B cell (primary cell): ENCODE results near the gene SMG9. TPM values are rescaled to one million over a fixed set of nuclear protein-coding genes. Genes with fewer than 3 reads are reported as not detected.
"Not testable (repeated sequence)": the region's sequence is repeated elsewhere in the genome, so short reads cannot be mapped to it uniquely, and the experiment has no call there.

ENCODE experiments used
- ATAC-seq: fragments of 200-7000 bp; cut with Tn5 transposase; one replicate; pipeline ENCODE4 v1.10.0; 2021; ENCODE audit warnings: low read depth, mild to moderate bottlenecking, moderate number of reproducible peaks, moderate library complexity
- CTCF ChIA-PET: fragments of 350-600 bp; sonication (Branson Sonifier 250); formaldehyde crosslinking; loops from one replicate; lab custom pipeline; 2021; ENCODE audit warnings: antibody characterized with exemption, inconsistent platforms; lab: Charles Lee
- POLR2A ChIA-PET: fragments of 350-600 bp; sonication (Branson Sonifier 250); formaldehyde crosslinking; loops from one replicate; lab custom pipeline; 2021; ENCODE audit warnings: antibody characterized with exemption; lab: Charles Lee
- DNase-seq: peaks from one replicate; pipeline ENCODE4 v3.0.0; 2013
- H2AFZ ChIP-seq: 2 replicates; pipeline ENCODE4 v1.6.1; 2012; ENCODE audit warnings: mild to moderate bottlenecking, low read depth, low read length; ENCODE audit not compliant: insufficient read depth, poor library complexity, severe bottlenecking
- H3K27ac ChIP-seq, 2 donors: 1 replicate in 1 of 2; 2 replicates in 1 of 2; pipeline ENCODE4 v1.5.1; 2012 to 2013; ENCODE audit warnings: low read length in 2 of 2, mild to moderate bottlenecking in 2 of 2, moderate library complexity in 1 of 2
- H3K27me3 ChIP-seq, 4 experiments: fragments of 200-600 bp in 1 of 4; sonication (generic) in 1 of 4; replicated peaks in 1 of 4; 1 replicate in 2 of 4; 2 replicates in 2 of 4; pipeline versions ENCODE4 v1.6.1 to v1.7.0; 2013 to 2016; ENCODE audit warnings: low read length in 3 of 4, mild to moderate bottlenecking in 2 of 4, mixed read lengths in 1 of 4, moderate library complexity in 1 of 4; ENCODE audit not compliant: insufficient read depth in 4 of 4, control insufficient read depth in 3 of 4; ENCODE audit errors: control extremely low read depth in 1 of 4
- H3K36me3 ChIP-seq, 2 experiments: replicated peaks in 1 of 2; 1 replicate in 1 of 2; 2 replicates in 1 of 2; pipeline versions ENCODE4 v1.6.1 to v1.7.1; 2013; ENCODE audit warnings: low read length in 1 of 2; ENCODE audit not compliant: insufficient read depth in 2 of 2, control insufficient read depth in 1 of 2; ENCODE audit errors: control extremely low read depth in 1 of 2, extremely low read depth in 1 of 2
- H3K4me1 ChIP-seq, 2 donors: fragments of 200-600 bp in 1 of 2; sonication (generic) in 1 of 2; 1 replicate in 1 of 2; 2 replicates in 1 of 2; pipeline versions ENCODE4 v1.5.1 to v1.6.1; 2013 to 2017; ENCODE audit warnings: low read length in 2 of 2; ENCODE audit not compliant: control insufficient read depth in 2 of 2, insufficient read depth in 2 of 2
- H3K4me2 ChIP-seq: replicated peaks from 2 replicates; pipeline ENCODE3; 2012; ENCODE audit warnings: mild to moderate bottlenecking, low read depth, low read length; ENCODE audit not compliant: poor library complexity, severe bottlenecking
- H3K4me3 ChIP-seq, 5 experiments: fragments of 200-600 bp in 1 of 5; sonication (generic) in 1 of 5; 1 replicate in 3 of 5; 2 replicates in 2 of 5; pipeline versions ENCODE4 v1.5.1 to v1.7.0; 2011 to 2016; ENCODE audit warnings: low read length in 4 of 5, mild to moderate bottlenecking in 4 of 5, low read depth in 2 of 5, control low read depth in 1 of 5, moderate library complexity in 1 of 5; ENCODE audit not compliant: insufficient read depth in 1 of 5; ENCODE audit errors: control extremely low read depth in 1 of 5, extremely low read depth in 1 of 5
- H3K79me2 ChIP-seq: fragments of 200-600 bp; sonication (generic); one replicate; pipeline ENCODE4 v1.6.0; 2016; ENCODE audit warnings: low read length; ENCODE audit not compliant: control insufficient read depth, insufficient read depth
- H3K9ac ChIP-seq: fragments of 200-600 bp; sonication (generic); 2 replicates; pipeline ENCODE4 v1.6.1; 2017; ENCODE audit warnings: mild to moderate bottlenecking, low read length, moderate library complexity
- H3K9me3 ChIP-seq, 3 donors: one replicate each; pipeline versions ENCODE4 v1.6.1 to v1.7.1; 2013; ENCODE audit warnings: low read length in 2 of 3; ENCODE audit not compliant: control insufficient read depth in 2 of 3, insufficient read depth in 1 of 3; ENCODE audit errors: control extremely low read depth in 1 of 3
- H4K20me1 ChIP-seq: 2 replicates; pipeline ENCODE4 v1.6.0; 2012; ENCODE audit warnings: mild to moderate bottlenecking, low read length; ENCODE audit not compliant: insufficient read depth, control insufficient read depth, poor library complexity, severe bottlenecking
- H3K27ac Mint-ChIP-seq: one replicate; pipeline ENCODE4 v1.8.0; 2021; ENCODE audit warnings: mixed read lengths
- H3K27me3 Mint-ChIP-seq: one replicate; pipeline ENCODE4 v1.8.0; 2021; ENCODE audit warnings: mixed read lengths
- H3K4me1 Mint-ChIP-seq: one replicate; pipeline ENCODE4 v1.8.0; 2021; ENCODE audit warnings: mixed read lengths
- H3K4me3 Mint-ChIP-seq: one replicate; pipeline ENCODE4 v1.8.0; 2021; ENCODE audit warnings: mixed read lengths
- H3K9me3 Mint-ChIP-seq: one replicate; pipeline ENCODE4 v1.8.0; 2022; ENCODE audit warnings: mixed read lengths; ENCODE audit not compliant: insufficient read depth
- EZH2 ChIP-seq: IDR thresholded peaks from 2 replicates; pipeline ENCODE4 v1.6.1; 2012; ENCODE audit warnings: borderline replicate concordance, low read depth, mild to moderate bottlenecking, moderate library complexity, low read length; ENCODE audit not compliant: insufficient read depth, poor library complexity, severe bottlenecking
- WGBS: methylation state at CpG from one replicate; pipeline ENCODE4 v1.1.5; 2013; ENCODE audit warnings: missing lambda C conversion rate; ENCODE audit not compliant: insufficient coverage; 5-methylcytosine and 5-hydroxymethylcytosine counted together
- intact Hi-C: fragments of 100-400 bp; cut with micrococcal nuclease; formaldehyde crosslinking; loops from one replicate; pipeline ENCODE4 v1.10.0; 2022
- polyA plus RNA-seq: library from polyadenylated mRNA; depleted of rRNA; stranded (reverse); fragments of >200 nt; gene quantifications from 2 replicates; pipeline ENCODE4 v1.2.3, GENCODE V29; 2012
- total RNA-seq, 2 donors: library from RNA; stranded (reverse); fragments of 120-200 nt in 1 of 2; gene quantifications; 1 replicate in 1 of 2; 2 replicates in 1 of 2; pipeline versions ENCODE4 v1.2.3 to v1.2.4, GENCODE V29; 2013 to 2022
- TF ChIP-seq, protein P1 (sequence below): fragments of 200-600 bp; IDR thresholded peaks from one replicate; pipeline ENCODE4 v1.8.0; 2022; ENCODE audit warnings: antibody characterized with exemption, mild to moderate bottlenecking

The SMG9 gene
- total and polyA plus RNA-seq, 2 donors (not counting 1 experiment from before 2014, with no cell fraction given): 33.9 to 87.5 TPM

DNA sequence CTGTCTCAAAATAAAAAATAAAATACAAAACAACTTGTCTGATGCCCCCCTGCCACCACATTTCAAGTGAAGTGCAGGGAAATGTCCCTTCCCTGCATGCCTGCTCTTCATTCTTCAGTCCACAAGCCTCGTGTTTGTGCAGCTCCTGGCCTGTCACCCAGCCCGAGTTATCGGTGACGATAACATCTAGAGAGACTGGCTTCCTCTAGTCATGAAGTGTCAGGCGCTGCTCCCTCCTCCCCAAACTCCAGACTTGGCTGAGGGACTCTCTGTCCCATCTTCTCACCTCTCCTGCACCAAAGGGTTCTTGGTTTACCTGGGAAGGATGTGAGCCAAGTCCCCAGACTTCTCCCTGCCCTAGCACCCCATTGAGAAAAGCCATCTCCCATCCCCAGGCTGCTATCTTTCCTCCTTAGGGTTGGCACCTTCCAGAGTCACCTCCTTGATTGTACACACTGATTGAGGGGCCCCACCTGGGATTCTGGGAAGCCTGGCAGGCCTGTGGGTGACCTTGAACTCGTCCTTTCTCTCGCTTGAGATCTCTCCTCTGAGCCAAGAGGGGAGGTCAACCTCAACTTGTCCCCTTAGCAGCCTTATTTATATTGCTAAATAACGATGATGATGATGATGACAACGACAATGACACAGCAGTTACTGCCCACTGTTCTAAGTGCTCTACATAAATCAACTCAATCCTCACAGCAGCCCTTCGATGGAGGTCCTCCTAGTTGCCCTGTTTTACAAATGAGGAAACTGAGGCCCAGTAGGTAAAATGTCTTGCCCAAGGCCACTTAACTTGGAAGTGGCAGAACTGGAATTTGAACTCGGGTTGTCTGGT is 71.7 kb downstream of the SMG9 start:
- H3K27ac Mint-ChIP-seq: no peak overlapping the region
- TF ChIP-seq, protein P1, sequence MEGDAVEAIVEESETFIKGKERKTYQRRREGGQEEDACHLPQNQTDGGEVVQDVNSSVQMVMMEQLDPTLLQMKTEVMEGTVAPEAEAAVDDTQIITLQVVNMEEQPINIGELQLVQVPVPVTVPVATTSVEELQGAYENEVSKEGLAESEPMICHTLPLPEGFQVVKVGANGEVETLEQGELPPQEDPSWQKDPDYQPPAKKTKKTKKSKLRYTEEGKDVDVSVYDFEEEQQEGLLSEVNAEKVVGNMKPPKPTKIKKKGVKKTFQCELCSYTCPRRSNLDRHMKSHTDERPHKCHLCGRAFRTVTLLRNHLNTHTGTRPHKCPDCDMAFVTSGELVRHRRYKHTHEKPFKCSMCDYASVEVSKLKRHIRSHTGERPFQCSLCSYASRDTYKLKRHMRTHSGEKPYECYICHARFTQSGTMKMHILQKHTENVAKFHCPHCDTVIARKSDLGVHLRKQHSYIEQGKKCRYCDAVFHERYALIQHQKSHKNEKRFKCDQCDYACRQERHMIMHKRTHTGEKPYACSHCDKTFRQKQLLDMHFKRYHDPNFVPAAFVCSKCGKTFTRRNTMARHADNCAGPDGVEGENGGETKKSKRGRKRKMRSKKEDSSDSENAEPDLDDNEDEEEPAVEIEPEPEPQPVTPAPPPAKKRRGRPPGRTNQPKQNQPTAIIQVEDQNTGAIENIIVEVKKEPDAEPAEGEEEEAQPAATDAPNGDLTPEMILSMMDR: no peak
- TF ChIP-seq EZH2: no peak
- DNase-seq: no peak

DNA sequence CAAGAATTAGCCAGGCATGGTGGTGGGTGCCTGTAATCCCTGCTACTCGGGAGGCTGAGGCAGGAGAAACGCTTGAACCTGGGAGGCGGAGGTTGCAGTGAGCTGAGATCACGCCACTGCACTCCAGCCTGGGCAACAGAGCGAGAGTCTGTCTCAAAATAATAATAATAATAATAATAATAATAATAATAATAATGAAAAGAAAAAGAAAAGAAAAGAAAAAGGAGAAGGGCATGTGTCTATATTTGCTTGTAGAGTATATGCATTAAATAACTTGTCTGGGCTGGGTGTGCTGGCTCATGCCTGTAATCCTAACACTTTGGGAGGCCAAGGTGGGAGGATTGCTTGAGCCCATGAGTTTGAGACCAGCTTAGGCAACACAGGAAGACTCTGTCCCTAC is 72.5 kb downstream of the SMG9 start:
- H4K20me1 ChIP-seq, DNase-seq, H3K9me3 Mint-ChIP-seq, H3K4me1 ChIP-seq, H3K36me3 ChIP-seq, H3K27me3 Mint-ChIP-seq, POLR2A ChIA-PET, H3K9ac ChIP-seq, ATAC-seq, H3K4me3 Mint-ChIP-seq, H3K79me2 ChIP-seq, H3K4me2 ChIP-seq, H3K27ac Mint-ChIP-seq, H2AFZ ChIP-seq, H3K27me3 ChIP-seq, H3K9me3 ChIP-seq, H3K4me3 ChIP-seq, H3K4me1 Mint-ChIP-seq, H3K27ac ChIP-seq, intact Hi-C loops: not testable (repeated sequence)
- no CpG with 5 or more reads among the region's 5 CpGs for WGBS
- CTCF ChIA-PET: interaction anchor here (1.3 kb wide), 1 partner anchor 128 kb away, joined by 3 read pairs; no protein-coding TSS in a partner anchor

More for the DNA sequence above, 71.7 kb downstream of the SMG9 start:
- Histone ChIP-seq H3K27ac (no peak overlapping the region), H3K4me3 (no peak overlapping the region), H2AFZ (no peak overlapping the region), H4K20me1 (no peaks in the 10 kb centered on the region), H3K79me2 (no peaks in the 10 kb centered on the region), H3K9ac (no peak overlapping the region), H3K4me2 (no peak overlapping the region), H3K9me3 (no peaks in the 10 kb centered on the region), H3K27me3 (peaks cover 0 to 4% (median 0%) of the 10 kb centered on the region in 4 experiments), H3K36me3 (no peaks in the 10 kb centered on the region), H3K4me1 (no peaks in the 10 kb centered on the region)
- Mint-ChIP-seq H3K4me1 (no peaks in the 10 kb centered on the region), H3K4me3 (no peak overlapping the region), H3K27me3 (no peaks in the 10 kb centered on the region), H3K9me3 (no peaks in the 10 kb centered on the region)
- CTCF ChIA-PET: interaction anchor here (1.3 kb wide), 1 partner anchor 128 kb away, joined by 3 read pairs; no protein-coding TSS in a partner anchor
- 63% methylated on average over 5 of the region's 11 CpGs for WGBS
- no peak for ATAC-seq
- intact Hi-C loops: no loop called here
- POLR2A ChIA-PET: no interaction called here
